IPS DF 6.9 (cell line): ENCODE data around the gene PRG3.
"Not testable (repeated sequence)": the region's sequence is repeated elsewhere in the genome, so short reads cannot be mapped to it uniquely, and the experiment has no call there.

Experiments used
- DNase-seq: peaks from one replicate; pipeline ENCODE4 v3.0.0-alpha.2; 2013; ENCODE audit warnings: low read depth, low spot score
- H3K27ac ChIP-seq: one replicate; pipeline ENCODE4 v1.5.1; 2013; ENCODE audit warnings: low read length, control low read depth
- H3K27me3 ChIP-seq: 2 replicates; pipeline ENCODE4 v1.6.1; 2013; ENCODE audit warnings: mild to moderate bottlenecking, low read length; ENCODE audit not compliant: control insufficient read depth, insufficient read depth
- H3K36me3 ChIP-seq: 2 replicates; pipeline ENCODE4 v1.6.1; 2013; ENCODE audit warnings: low read length; ENCODE audit not compliant: control insufficient read depth, insufficient read depth
- H3K4me1 ChIP-seq: 2 replicates; pipeline ENCODE4 v1.6.1; 2013; ENCODE audit warnings: low read length; ENCODE audit not compliant: control insufficient read depth, insufficient read depth
- H3K4me3 ChIP-seq: 2 replicates; pipeline ENCODE4 v1.5.1; 2013; ENCODE audit warnings: mild to moderate bottlenecking, low read length
- H3K9me3 ChIP-seq: 2 replicates; pipeline ENCODE4 v1.6.1; 2013; ENCODE audit warnings: low read length, inconsistent platforms; ENCODE audit not compliant: control insufficient read depth, insufficient read depth
- WGBS: extraction: QIAGEN DNeasy Blood & Tissue Kit; methylation state at CpG from one replicate; pipeline ENCODE4 v1.1.7; 2013; ENCODE audit warnings: mixed read lengths, missing lambda C conversion rate; ENCODE audit not compliant: insufficient read length, insufficient coverage; 5-methylcytosine and 5-hydroxymethylcytosine counted together

Gene PRG3

DNA sequence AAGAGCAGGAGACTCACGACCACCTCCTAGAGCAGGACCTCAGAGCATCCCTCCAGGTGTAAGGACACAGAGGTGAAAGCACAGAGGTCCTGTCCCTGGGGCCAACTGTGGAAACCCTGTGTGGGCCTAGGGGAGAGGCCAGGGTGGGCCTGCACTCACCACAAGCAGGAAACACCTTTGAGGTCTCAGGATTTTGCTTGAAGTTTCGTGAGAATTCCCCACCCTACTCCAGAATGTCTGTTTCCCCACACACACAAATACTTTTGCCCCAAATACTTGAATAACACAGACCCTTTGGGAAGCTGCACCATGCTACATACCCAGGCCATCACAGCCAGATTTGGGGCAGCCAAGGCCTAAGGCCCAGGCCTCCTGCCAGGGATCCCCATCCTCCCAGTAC lies 27.8 kb upstream of the PRG3 start:
- H3K27me3 ChIP-seq: no peaks in the 10 kb centered on the region
- no peak overlapping the region for H3K27ac ChIP-seq
- no peak overlapping the region for H3K4me3 ChIP-seq
- no peak for DNase-seq
- H3K36me3 ChIP-seq: peaks cover 19% of the 10 kb centered on the region
- no peaks in the 10 kb centered on the region for H3K9me3 ChIP-seq
- WGBS: no CpG with 5 or more reads among the region's 2 CpGs
- no peaks in the 10 kb centered on the region for H3K4me1 ChIP-seq

- Histone ChIP-seq H3K27me3 (no peaks in the 10 kb centered on the region), H3K27ac (no peak overlapping the region), H3K9me3 (no peaks in the 10 kb centered on the region), H3K4me3 (no peak overlapping the region), H3K36me3 (peaks cover 19% of the 10 kb centered on the region), H3K4me1 (no peaks in the 10 kb centered on the region)
- WGBS: no CpG with 5 or more reads among the region's 8 CpGs
- DNase-seq: no peak
Measured at GRCh38 chr11:57407941-57408475, 27.1 kb upstream of the PRG3 start.

GRCh38 chr11:57407010-57407920 lies 26.3 kb upstream of the PRG3 start:
- H3K9me3 ChIP-seq: no peaks in the 10 kb centered on the region
- no peaks in the 10 kb centered on the region for H3K27me3 ChIP-seq
- no peak overlapping the region for H3K4me3 ChIP-seq
- H3K27ac ChIP-seq: no peak overlapping the region
- peaks cover 19% of the 10 kb centered on the region for H3K36me3 ChIP-seq
- WGBS: no CpG with 5 or more reads among the region's 9 CpGs
- no peaks in the 10 kb centered on the region for H3K4me1 ChIP-seq
- no peak for DNase-seq

DNA sequence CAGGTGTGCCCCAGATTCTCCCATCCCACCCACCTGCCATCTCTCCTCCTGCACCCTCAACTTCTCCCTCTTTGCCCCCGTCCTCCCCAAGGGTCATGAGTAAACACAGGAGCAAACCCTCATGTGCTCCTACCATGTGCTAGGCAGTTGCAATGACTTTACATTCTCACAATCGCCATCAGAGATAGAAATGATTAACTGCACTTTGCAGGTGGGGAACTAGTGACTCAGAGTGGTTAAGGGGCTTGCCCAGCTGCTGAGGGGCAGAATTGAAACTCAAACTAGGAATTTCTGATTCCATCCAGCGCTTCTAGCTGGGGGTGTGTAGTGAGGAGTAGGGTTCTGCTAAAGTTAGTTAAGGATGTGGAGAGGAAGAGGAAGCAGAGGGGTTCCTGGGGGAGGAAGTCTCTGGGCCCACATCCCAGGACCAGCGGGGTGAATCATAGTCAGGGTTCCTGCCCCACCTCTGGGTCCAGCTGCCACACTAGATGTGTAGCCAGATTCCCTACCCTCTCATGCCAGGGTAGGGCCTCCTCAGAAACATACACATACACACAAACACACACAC lies 25.5 kb upstream of the PRG3 start:
- H3K27ac ChIP-seq: no peak overlapping the region
- H3K4me3 ChIP-seq: no peak overlapping the region
- WGBS: no CpG with 5 or more reads among the region's 4 CpGs
- no peaks in the 10 kb centered on the region for H3K9me3 ChIP-seq
- DNase-seq: no peak
- no peaks in the 10 kb centered on the region for H3K27me3 ChIP-seq
- H3K36me3 ChIP-seq: peaks cover 19% of the 10 kb centered on the region
- no peaks in the 10 kb centered on the region for H3K4me1 ChIP-seq

DNA sequence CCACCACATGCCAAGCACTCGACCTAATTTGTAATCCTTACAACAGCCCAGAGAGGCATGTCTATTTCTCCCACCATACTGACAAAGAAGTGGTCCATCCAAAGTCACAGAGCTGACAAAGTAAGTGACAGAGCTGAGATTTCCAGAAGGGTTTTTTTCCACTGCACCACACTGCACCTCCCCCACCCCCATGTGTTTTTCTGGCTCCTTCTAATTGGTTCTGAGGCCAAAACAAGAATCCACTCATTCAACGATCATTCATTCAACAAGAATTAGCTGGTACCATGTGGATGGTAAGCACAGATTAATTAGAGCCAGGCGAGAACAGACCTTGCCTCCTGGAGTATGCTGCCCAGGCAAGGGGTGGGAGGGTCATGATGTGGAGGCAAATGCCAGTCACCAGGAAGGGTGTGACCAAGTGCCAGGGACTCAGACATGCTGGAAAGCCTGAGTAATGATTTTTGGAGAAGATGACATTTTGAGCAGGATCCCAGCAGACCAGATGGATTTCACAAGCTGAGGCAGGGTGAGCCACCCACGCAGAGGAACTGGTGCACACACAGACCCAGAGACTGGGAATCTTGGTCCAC lies 24.4 kb upstream of the PRG3 start:
- no peaks in the 10 kb centered on the region for H3K9me3 ChIP-seq
- no peaks in the 10 kb centered on the region for H3K4me1 ChIP-seq
- no peak overlapping the region for H3K27ac ChIP-seq
- no peak for DNase-seq
- no peaks in the 10 kb centered on the region for H3K27me3 ChIP-seq
- no peak overlapping the region for H3K4me3 ChIP-seq
- H3K36me3 ChIP-seq: peaks cover 19% of the 10 kb centered on the region
- no CpG with 5 or more reads among the region's 4 CpGs for WGBS

DNA sequence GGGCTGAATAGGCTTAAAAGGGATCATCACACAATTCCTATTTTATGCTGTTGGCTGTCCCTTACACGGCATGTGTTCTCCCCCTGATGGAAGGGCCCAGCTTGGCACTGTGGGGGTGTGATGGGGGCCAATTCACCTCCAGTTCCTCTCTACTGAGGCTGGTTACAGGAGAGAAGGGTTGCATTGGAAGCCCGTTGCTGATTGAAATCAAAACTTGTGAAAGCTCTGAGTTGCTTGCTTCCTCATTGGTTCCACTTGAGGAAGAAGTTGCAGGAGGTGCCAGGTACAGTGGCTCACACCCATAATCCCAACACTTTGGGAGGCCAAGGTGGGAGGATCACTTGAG lies 22.8 kb upstream of the PRG3 start:
- H3K27me3 ChIP-seq: no peaks in the 10 kb centered on the region
- H3K27ac ChIP-seq: no peak overlapping the region
- no peak overlapping the region for H3K4me3 ChIP-seq
- H3K4me1 ChIP-seq: no peaks in the 10 kb centered on the region
- H3K36me3 ChIP-seq: peaks cover 7% of the 10 kb centered on the region
- no CpG with 5 or more reads among the region's 2 CpGs for WGBS
- DNase-seq: no peak
- H3K9me3 ChIP-seq: no peaks in the 10 kb centered on the region

DNA sequence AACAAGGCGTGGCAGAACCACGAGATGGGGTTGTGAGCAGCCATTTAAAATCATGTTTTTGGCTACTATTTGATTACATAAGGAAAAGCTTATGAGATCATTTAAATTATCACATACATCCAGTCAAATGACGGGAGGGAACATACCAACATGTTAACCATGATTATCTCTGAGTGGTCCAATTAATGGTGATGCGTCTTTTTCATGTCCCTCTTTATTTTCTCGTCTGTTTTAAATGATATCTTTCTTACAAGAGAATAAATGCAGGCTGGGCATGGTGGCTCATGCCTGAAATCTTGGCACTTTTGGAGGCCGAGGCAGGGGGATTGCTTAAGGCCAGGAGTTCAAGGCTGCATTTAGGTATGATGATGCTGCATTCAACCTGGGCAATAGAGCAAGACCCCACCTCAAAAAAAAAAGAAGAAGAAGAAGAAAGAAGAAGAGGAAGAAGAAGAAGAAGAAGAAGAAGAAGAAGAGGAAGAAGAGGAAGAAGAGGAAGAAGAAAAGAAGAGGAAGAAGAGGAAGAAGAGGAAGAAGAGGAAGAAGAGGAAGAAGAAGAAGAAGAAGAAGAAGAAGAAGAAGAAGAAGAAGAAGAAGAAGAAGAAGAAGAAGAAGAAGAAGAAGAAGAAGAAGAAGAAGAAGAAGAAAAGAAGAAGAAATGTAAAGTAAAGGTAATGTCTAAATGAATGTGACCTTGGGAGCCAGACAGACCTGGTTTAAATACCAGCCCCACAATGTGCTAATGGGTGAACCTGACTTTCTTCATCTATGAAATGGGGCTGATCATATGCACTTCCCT lies 22.3 kb upstream of the PRG3 start:
- not testable (repeated sequence) for DNase-seq, H3K9me3 ChIP-seq, H3K27ac ChIP-seq, H3K36me3 ChIP-seq, H3K4me1 ChIP-seq, H3K27me3 ChIP-seq, H3K4me3 ChIP-seq
- WGBS: no CpG with 5 or more reads among the region's 6 CpGs

DNA sequence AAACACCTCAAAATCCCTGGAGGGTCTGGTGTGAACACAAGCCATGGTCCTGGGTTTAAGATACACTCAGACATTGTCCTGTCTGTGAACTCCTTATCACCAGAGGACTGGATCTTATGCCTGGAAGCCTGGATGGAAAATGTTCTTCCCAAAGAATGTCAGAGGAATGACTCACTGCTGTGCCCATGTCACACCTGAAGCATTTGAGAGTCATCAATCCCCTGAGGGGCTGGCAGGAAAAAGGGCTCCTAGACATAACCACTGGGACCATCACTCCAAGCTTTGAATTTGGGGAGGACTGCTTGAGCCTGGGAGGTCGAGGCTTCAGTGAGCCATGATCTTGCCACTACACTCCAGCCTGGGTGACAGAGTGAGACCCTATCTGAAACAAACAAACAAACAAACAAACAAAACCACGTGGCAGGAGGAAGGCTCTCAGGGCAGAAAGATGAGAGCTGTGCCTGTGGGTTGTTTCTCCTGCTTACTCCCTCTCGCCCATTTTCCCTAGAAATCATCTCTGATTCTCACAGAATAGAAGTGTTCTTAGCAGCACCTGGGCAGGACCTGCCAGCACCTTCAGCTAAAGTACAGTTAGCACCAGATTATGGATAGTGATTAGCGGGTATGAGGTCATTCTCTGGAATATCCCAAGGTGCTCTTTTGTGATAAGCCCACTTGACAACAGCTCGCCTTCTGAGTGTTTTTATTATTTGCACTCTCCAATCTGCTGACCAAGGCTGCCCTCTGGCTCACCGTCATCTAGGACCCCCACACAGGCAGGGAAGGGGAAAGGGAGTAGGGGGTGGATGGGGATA lies 21.4 kb upstream of the PRG3 start:
- no peaks in the 10 kb centered on the region for H3K4me1 ChIP-seq
- no peak overlapping the region for H3K4me3 ChIP-seq

GRCh38 chr11:57399972-57400578 lies 19.1 kb upstream of the PRG3 start:
- H3K27ac ChIP-seq: no peak overlapping the region
- no CpG with 5 or more reads among the region's 4 CpGs for WGBS
- H3K9me3 ChIP-seq: no peaks in the 10 kb centered on the region
- H3K4me1 ChIP-seq: no peaks in the 10 kb centered on the region
- no peaks in the 10 kb centered on the region for H3K36me3 ChIP-seq
- H3K27me3 ChIP-seq: no peaks in the 10 kb centered on the region
- H3K4me3 ChIP-seq: no peak overlapping the region
- no peak for DNase-seq

More for the DNA sequence above, 21.4 kb upstream of the PRG3 start:
- H3K9me3 ChIP-seq: no peaks in the 10 kb centered on the region
- 0 out of 2 replicates have a peak, but pooled peaks cover 1% of the 10 kb centered on the region for H3K36me3 ChIP-seq
- no peak overlapping the region for H3K27ac ChIP-seq
- H3K27me3 ChIP-seq: no peaks in the 10 kb centered on the region
- no peak for DNase-seq
- WGBS: no CpG with 5 or more reads among the region's 6 CpGs
